HepG2 (cell line): ENCODE data around the gene C20orf204. TPM values are rescaled to one million over a fixed set of nuclear protein-coding genes. Genes with fewer than 3 reads are reported as not detected.

ENCODE experiments used
- BRCA1 ChIP-seq: sonication (generic); formaldehyde crosslinking; IDR thresholded peaks from 2 replicates; pipeline ENCODE4 v1.4.0; 2020; ENCODE audit warnings: missing genetic modification reagents
- DNMT1 ChIP-seq: sonication (generic); formaldehyde crosslinking; IDR thresholded peaks from 2 replicates; pipeline ENCODE4 v1.5.1; 2020; ENCODE audit warnings: mild to moderate bottlenecking, missing genetic modification reagents
- SMAD3 ChIP-seq: sonication (generic); formaldehyde crosslinking; IDR thresholded peaks from 2 replicates; pipeline ENCODE4 v1.4.0; 2020; ENCODE audit warnings: missing genetic modification reagents
- SRSF1 ChIP-seq: fragments of 200-400 bp; formaldehyde crosslinking; optimal IDR thresholded peaks from 2 replicates; pipeline ENCODE3; 2017; ENCODE audit warnings: mild to moderate bottlenecking, low read depth, low read length, moderate library complexity
- SRY ChIP-seq: sonication (generic); formaldehyde crosslinking; IDR thresholded peaks from 2 replicates; pipeline ENCODE4 v1.8.0; 2022; ENCODE audit warnings: mild to moderate bottlenecking, missing genetic modification reagents
- YY1 ChIP-seq: IDR thresholded peaks from 2 replicates; pipeline ENCODE4 v1.6.1; 2011; ENCODE audit warnings: low read length, low read depth, moderate library complexity, mild to moderate bottlenecking; ENCODE audit not compliant: insufficient read depth, insufficient replicate concordance
- ZBTB20 ChIP-seq: sonication (generic); formaldehyde crosslinking; IDR thresholded peaks from 2 replicates; pipeline ENCODE4 v1.8.1; 2023; ENCODE audit warnings: missing genetic modification reagents, low read depth, mild to moderate bottlenecking, borderline replicate concordance
- ZBTB39 ChIP-seq: sonication (generic); formaldehyde crosslinking; IDR thresholded peaks from 2 replicates; pipeline ENCODE4 v1.5.0; 2020; ENCODE audit warnings: missing genetic modification reagents
- ZNF225 ChIP-seq: sonication (generic); formaldehyde crosslinking; IDR thresholded peaks from 2 replicates; pipeline ENCODE4 v1.4.0; 2020; ENCODE audit warnings: mild to moderate bottlenecking, missing genetic modification reagents
- ZNF501 ChIP-seq: sonication (generic); formaldehyde crosslinking; IDR thresholded peaks from 2 replicates; pipeline ENCODE4 v1.5.1; 2020; ENCODE audit warnings: mild to moderate bottlenecking, moderate library complexity, missing genetic modification reagents
- polyA plus RNA-seq, 8 experiments: library from polyadenylated mRNA; depleted of rRNA in 3 of 8; stranded (reverse) in 7 of 8; unstranded in 1 of 8; fragments of >200 nt; fragmentation: Illumina TruSeq in 4 of 8; extraction: Trizol in 4 of 8; gene quantifications; 2 replicates each; pipeline versions ENCODE4 v1.2.1 to v1.2.3, GENCODE V29; 2011 to 2016; ENCODE audit warnings: low read depth in 4 of 8, missing spikeins in 1 of 8, mixed read lengths in 1 of 8; ENCODE audit not compliant: insufficient read depth in 1 of 8
- total RNA-seq, 5 experiments: library from RNA; depleted of rRNA; stranded (reverse); fragments of >200 nt; fragmentation: Illumina TruSeq; extraction: Trizol; gene quantifications; 2 replicates each; pipeline ENCODE4 v1.2.3, GENCODE V29; 2016; ENCODE audit warnings: low read depth in 1 of 5

C20orf204 gene
- total and polyA plus RNA-seq, 2 of the 13 experiments (the other 11 are each of a cell fraction or from before 2014, with no cell fraction given), result 22.1 to 80.0 TPM

DNA sequence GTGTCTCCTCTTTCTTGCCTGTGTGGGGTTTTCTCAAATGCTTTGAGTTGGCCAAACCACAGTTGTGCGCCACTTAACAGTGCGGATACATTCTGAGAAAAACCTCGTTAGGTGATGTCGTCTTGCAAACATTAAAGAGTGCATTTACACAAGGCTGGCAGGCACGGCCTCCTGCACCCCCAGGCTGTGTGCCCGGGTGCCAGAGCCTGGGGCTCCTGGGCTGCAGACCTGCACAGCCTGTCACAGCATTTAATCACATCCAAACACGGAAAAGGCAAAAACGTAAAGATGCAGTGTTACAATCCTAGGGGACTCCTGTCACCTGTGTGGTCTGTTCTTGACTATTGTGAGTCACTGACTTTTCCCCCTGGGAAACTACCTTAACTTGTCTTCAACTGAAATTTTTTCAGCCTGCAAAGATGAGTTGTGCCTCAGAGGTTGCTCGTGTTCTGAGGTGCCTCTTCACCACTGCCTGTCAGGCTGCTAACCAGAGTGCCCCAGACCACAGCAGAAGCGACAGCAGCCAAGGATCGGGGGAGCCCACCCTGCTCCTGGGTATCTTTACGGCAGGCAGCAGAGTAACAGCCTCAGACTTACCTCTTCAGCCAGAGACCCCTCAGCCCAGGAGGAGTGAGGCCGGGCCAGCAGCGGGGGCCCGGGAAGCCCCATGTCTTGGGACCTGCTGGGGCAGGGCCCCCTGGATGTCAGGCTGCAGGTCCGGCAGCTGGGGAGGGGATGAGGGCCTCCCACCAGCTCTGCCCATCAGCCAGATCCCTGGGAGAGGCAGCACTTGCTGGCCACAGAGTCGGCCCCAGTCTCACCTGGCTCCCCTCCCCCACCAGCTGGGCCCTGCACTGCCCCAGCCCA is 683 bp upstream of the C20orf204 start (continued):
- TF ChIP-seq YY1 (peak; percentile 10), BRCA1 (CRISPR knock-in tag) (no peak), SRSF1 (peak; percentile 19), SMAD3 (no peak), ZBTB20 (CRISPR knock-in tag) (peak; percentile 20; the same call in 1 of the 2 replicates), ZNF225 (CRISPR knock-in tag) (no peak), ZBTB39 (CRISPR knock-in tag) (0 out of 2 replicates have a peak, but pooled peaks have one; percentile 9), SRY (CRISPR knock-in tag) (no peak), ZNF501 (peak; percentile 5; the same call in 1 of the 2 replicates), DNMT1 (CRISPR knock-in tag) (0 out of 2 replicates have a peak, but pooled peaks have one; percentile 18)
